ENCODE results near the gene COMMD4. TPM values are rescaled to one million over a fixed set of nuclear protein-coding genes. Genes with fewer than 3 reads are reported as not detected.
"Not testable (repeated sequence)": the region's sequence is repeated elsewhere in the genome, so short reads cannot be mapped to it uniquely, and the experiment has no call there.

COMMD4 gene
- total RNA-seq, 1 donor from 2014 or later = 70.5 TPM

- Mint-ChIP-seq H3K9me3 (no peaks in the 10 kb centered on the region), H3K4me3 (no peak overlapping the region), H3K4me1 (no peaks in the 10 kb centered on the region), H3K27ac (no peak overlapping the region), H3K36me3 (no peaks in the 10 kb centered on the region), H3K27me3 (ENCODE audit: low read depth) (peaks cover 5% of the 10 kb centered on the region)
- DNase-seq (ENCODE audit: low spot score in 2 of 2, unreplicated experiment in 2 of 2) = no peak
- TF ChIP-seq, protein P1, sequence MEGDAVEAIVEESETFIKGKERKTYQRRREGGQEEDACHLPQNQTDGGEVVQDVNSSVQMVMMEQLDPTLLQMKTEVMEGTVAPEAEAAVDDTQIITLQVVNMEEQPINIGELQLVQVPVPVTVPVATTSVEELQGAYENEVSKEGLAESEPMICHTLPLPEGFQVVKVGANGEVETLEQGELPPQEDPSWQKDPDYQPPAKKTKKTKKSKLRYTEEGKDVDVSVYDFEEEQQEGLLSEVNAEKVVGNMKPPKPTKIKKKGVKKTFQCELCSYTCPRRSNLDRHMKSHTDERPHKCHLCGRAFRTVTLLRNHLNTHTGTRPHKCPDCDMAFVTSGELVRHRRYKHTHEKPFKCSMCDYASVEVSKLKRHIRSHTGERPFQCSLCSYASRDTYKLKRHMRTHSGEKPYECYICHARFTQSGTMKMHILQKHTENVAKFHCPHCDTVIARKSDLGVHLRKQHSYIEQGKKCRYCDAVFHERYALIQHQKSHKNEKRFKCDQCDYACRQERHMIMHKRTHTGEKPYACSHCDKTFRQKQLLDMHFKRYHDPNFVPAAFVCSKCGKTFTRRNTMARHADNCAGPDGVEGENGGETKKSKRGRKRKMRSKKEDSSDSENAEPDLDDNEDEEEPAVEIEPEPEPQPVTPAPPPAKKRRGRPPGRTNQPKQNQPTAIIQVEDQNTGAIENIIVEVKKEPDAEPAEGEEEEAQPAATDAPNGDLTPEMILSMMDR (IDR thresholded peaks at IDR 0.05; ENCODE audit: unreplicated experiment) = no peak
Observed at GRCh38 chr15:75329571-75329970, 6.3 kb upstream of the COMMD4 start.

DNA sequence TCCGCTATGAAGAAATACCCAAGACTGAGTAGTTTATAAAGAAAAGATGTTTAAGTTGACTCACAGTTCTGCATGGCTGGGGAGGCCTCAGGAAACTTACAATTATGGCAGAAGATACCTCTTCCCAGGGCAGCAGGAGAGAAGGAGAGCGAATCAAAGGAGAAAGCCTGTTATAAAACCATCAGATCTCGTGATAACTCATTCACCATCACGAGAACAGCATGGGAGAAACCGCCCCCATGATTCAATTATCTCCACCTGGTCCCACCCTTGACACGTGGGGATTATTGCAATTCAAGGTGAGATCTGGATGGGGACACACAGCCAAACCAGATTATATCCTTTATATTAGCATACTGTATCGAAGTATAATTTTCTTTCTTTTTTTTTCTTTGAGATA is 3.8 kb upstream of the COMMD4 start:
- H3K9me3 Mint-ChIP-seq; H3K27ac Mint-ChIP-seq; H3K4me3 Mint-ChIP-seq; DNase-seq (ENCODE audit: low spot score in 2 of 2, unreplicated experiment in 2 of 2); H3K27me3 Mint-ChIP-seq (ENCODE audit: low read depth); H3K36me3 Mint-ChIP-seq: not testable (repeated sequence)
- H3K4me1 Mint-ChIP-seq = peaks cover 17% of the 10 kb centered on the region

GRCh38 chr15:75333654-75334419 is 2.0 kb upstream of the COMMD4 start:
- not testable (repeated sequence) for H3K27me3 Mint-ChIP-seq (ENCODE audit: low read depth); H3K4me3 Mint-ChIP-seq; H3K36me3 Mint-ChIP-seq

DNA sequence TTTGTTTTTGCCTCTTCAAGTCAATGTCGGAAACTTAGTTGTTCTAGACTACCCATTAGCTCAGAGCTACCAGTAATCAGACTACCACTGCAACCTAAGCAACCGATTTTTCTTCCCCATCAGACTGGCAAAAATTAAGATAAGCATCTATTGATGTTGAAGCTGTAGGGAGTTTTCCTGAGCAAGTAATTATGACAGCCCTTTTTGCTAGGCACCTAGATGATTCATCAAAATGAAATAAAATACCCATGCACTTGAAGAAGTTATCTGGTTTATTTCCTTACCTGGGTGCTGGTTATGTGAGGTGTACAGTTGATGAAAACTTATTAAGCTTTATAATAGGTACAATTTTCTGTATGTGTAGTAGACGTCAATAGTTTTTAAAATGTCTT is 554 bp upstream of the COMMD4 start:
- Mint-ChIP-seq H3K4me3 (peak overlapping the region; percentile 97), H3K27ac (peak overlapping the region; percentile 94), H3K4me1 (peaks cover 17% of the 10 kb centered on the region), H3K27me3 (ENCODE audit: low read depth) (peaks cover 3% of the 10 kb centered on the region), H3K9me3 (no peaks in the 10 kb centered on the region), H3K36me3 (peaks cover 4% of the 10 kb centered on the region)
- DNase-seq (ENCODE audit: low spot score in 2 of 2, unreplicated experiment in 2 of 2) = no peak
- TF ChIP-seq, protein P1 (IDR thresholded peaks at IDR 0.05; ENCODE audit: unreplicated experiment) = no peak

More at GRCh38 chr15:75333654-75334419, 2.0 kb upstream of the COMMD4 start:
- H3K4me1 Mint-ChIP-seq = peaks cover 17% of the 10 kb centered on the region
- H3K9me3 Mint-ChIP-seq; DNase-seq (ENCODE audit: low spot score in 2 of 2, unreplicated experiment in 2 of 2); H3K27ac Mint-ChIP-seq: not testable (repeated sequence)

DNA sequence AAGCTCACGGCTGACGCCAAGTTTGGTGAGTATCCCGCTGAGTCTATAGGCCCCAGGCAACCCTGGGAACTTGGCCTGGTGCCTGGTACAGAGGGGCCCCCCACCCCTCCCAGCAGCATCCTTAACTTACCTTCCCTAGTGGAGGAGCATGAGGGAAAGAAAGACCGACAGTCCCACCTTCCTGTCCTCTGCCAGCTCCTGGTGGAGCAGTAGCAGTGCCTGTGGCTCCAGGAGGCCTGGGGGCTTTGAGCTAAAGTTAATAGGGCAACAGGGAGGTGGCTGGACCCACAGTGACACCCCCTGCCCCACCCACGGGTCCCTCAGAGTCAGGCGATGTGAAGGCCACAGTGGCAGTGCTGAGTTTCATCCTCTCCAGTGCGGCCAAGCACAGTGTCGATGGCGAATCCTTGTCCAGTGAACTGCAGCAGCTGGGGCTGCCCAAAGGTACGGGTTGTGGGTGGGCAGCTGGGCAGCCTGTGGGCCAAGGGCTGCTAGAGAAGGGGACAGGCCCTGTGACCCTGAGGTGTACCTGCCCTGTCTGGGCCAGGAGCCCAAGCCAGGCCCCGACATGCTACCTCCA is 2.9 kb downstream of the COMMD4 start:
- Mint-ChIP-seq H3K4me3 (no peak overlapping the region), H3K4me1 (peaks cover 17% of the 10 kb centered on the region), H3K9me3 (no peaks in the 10 kb centered on the region), H3K36me3 (peaks cover 8% of the 10 kb centered on the region), H3K27me3 (ENCODE audit: low read depth) (no peaks in the 10 kb centered on the region), H3K27ac (no peak overlapping the region)
- DNase-seq (ENCODE audit: low spot score in 2 of 2, unreplicated experiment in 2 of 2) = no peak
- TF ChIP-seq, protein P1 (IDR thresholded peaks at IDR 0.05; ENCODE audit: unreplicated experiment) = no peak

GRCh38 chr15:75339531-75340240 is 3.8 kb downstream of the COMMD4 start:
- Mint-ChIP-seq H3K27me3 (ENCODE audit: low read depth) (no peaks in the 10 kb centered on the region), H3K4me1 (peaks cover 17% of the 10 kb centered on the region), H3K4me3 (no peak overlapping the region), H3K9me3 (no peaks in the 10 kb centered on the region), H3K27ac (no peak overlapping the region), H3K36me3 (peaks cover 8% of the 10 kb centered on the region)
- TF ChIP-seq, protein P1 (IDR thresholded peaks at IDR 0.05; ENCODE audit: unreplicated experiment) = no peak
- DNase-seq (ENCODE audit: low spot score in 2 of 2, unreplicated experiment in 2 of 2) = no peak

All from mesothelial cell of epicardium (in vitro differentiated cells).